Skeletal muscle cell (primary cell): Measurements from ENCODE around the gene DUSP22.
"Not testable (repeated sequence)": the region's sequence is repeated elsewhere in the genome, so short reads cannot be mapped to it uniquely, and the experiment has no call there.

ENCODE experiments used
- DNase-seq: peaks from one replicate; pipeline ENCODE4 v3.0.0-alpha.2; 2010; ENCODE audit warnings: low read depth
- H3K4me3 ChIP-seq: 2 replicates; pipeline ENCODE4 v1.5.1; 2011; ENCODE audit warnings: low read depth, mild to moderate bottlenecking, control low read depth, low read length, moderate library complexity

Gene DUSP22

DNA sequence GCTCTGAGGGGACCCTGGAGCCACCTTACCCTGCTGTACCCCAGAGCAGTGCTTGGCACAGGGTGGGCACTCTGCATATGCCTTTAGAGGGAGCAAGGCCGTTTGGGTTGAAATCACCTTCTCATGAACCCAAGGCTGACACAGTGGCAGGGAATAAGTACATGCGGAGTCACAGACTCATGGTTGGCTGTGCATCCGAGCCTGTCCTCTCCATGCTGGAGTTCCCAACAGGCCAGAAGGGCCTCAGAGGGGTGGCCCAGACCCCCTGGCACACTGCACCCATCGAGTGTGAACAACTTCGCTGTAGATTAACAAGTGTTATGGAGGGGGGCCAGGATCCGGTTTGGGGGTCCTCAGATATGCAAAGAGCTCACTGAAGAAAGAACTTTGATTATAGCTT is 78.3 kb downstream of the DUSP22 start:
- no peak overlapping the region for H3K4me3 ChIP-seq
- DNase-seq = no peak

DNA sequence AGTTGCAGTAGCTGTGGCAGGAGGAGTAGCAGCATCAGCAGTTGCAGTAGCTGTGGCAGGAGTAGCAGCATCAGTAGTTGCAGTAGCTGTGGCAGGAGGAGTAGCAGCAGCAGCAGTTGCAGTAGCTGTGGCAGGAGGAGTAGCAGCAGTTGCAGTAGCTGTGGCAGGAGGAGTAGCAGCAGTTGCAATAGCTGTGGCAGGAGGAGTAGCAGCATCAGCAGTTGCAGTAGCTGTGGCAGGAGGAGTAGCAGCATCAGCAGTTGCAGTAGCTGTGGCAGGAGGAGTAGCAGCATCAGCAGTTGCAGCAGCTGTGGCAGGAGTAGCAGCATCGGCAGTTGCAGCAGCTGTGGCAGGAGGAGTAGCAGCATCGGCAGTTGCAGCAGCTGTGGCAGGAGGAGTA is 79.6 kb downstream of the DUSP22 start:
- not testable (repeated sequence) for DNase-seq, H3K4me3 ChIP-seq

GRCh38 chr6:372336-372911 is 80.1 kb downstream of the DUSP22 start:
- H3K4me3 ChIP-seq = no peak overlapping the region
- DNase-seq = no peak

DNA sequence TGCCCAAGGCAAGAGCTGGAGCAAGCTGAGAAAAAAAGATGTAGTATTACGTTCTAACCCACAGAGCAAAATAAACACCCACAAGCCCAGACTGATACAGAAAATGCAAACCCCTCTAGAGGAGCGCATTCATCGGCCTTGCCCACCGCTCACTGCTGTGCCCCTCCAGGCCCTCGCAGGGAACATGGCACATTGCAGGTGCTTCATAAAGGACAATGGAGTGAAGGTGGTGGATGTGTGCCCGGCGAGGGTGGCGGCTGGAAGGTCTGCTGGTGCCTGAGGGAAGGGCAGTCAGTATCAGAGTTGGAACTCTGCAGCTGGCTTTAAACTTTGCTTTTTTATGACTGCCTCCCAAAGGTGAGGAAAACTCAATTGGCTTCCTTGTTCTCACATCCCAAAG is 80.7 kb downstream of the DUSP22 start:
- no peak overlapping the region for H3K4me3 ChIP-seq

GRCh38 chr6:373773-374724 is 81.8 kb downstream of the DUSP22 start:
- no peak overlapping the region for H3K4me3 ChIP-seq
- DNase-seq = no peak

More for the DNA sequence above, 80.7 kb downstream of the DUSP22 start:
- no peak for DNase-seq

- H3K4me3 ChIP-seq = no peak overlapping the region
Measured at GRCh38 chr6:374956-375355, 82.7 kb downstream of the DUSP22 start.

GRCh38 chr6:376827-377640 is 84.7 kb downstream of the DUSP22 start:
- no peak overlapping the region for H3K4me3 ChIP-seq
- no peak for DNase-seq

More at GRCh38 chr6:374956-375355, 82.7 kb downstream of the DUSP22 start:
- DNase-seq = no peak

- not testable (repeated sequence) for H3K4me3 ChIP-seq, DNase-seq
Measured at GRCh38 chr6:377641-378020, 85.3 kb downstream of the DUSP22 start.

- no peak overlapping the region for H3K4me3 ChIP-seq
- no peak for DNase-seq
Measured at GRCh38 chr6:378090-378957, 86.0 kb downstream of the DUSP22 start.

GRCh38 chr6:378958-379409 is 86.7 kb downstream of the DUSP22 start:
- no peak for DNase-seq
- H3K4me3 ChIP-seq = no peak overlapping the region

DNA sequence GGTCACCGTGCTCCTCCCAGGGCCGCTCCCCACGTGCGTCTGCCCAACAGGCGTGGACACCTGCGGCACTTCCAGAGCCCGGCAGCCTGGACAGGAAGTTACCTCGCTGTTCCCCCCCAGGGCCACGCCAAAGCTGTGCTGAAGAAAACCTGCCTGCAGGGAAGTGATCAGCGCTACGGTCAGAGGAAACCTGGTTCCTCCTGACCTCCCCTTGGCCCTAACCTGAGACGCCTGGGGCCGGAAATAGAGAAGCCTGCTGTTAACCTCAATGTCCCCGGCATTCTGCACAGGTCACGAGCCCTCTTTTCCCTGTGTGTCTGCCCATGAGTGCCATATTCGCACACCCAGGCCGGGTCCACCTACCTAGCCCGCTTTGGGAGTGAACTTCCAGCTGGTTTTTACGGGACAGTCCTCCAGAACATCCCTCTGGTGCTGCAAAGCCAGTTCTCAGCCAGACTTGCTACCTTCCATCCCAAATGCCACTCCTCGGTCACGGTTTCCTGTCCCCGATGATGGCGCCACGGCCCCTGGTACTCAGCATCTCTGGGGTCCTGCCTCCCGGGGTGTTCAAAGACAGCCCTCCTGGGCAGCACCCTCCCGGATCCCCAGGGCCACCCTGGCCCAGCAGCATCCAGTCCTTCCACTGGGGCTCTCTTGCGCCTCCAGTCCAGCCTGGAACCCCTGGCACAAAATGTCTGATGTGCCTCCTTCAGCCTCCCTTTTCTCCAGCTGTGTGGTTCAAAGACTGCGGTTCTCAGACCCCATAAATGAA is 87.3 kb downstream of the DUSP22 start:
- DNase-seq = no peak

GRCh38 chr6:380234-381218 is 88.2 kb downstream of the DUSP22 start:
- H3K4me3 ChIP-seq = no peak overlapping the region
- no peak for DNase-seq

More for the DNA sequence above, 87.3 kb downstream of the DUSP22 start:
- H3K4me3 ChIP-seq = no peak overlapping the region

DNA sequence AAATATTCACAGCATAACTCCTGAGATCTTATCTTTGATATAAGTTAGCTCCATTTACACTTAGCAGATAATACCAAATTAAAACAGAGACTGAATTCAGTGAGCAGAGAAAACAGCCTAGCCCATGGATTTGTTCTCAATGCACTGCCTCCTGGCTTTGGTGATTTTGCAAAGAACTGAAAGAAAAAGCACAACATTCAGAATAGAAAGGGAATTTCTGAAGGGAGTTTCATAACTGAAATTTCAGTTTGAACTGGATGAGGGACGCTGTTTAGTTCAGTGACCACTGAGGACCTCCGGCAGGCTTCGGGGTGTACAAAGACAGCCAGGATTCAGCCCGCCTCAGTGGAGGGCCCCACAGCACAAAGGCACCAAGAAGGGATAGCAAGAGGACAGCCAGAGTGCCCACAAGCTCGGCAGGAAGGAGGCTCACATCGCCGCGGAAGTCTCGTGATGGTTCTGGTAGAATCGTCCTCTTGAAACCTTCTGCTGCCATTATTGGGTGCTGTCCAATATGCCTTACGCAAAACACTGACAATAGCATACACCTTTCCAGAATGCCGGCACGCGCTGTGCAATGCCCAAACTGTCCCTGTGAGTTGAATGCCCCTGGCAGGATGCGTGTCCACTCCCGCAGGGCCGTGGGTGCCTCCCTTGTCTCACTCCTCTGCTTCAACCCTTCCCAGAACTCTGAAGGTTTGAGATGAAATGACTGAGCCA is 89.6 kb downstream of the DUSP22 start:
- H3K4me3 ChIP-seq = no peak overlapping the region
- DNase-seq = no peak

- DNase-seq = no peak
Measured at GRCh38 chr6:382883-383810, 90.9 kb downstream of the DUSP22 start.

DNA sequence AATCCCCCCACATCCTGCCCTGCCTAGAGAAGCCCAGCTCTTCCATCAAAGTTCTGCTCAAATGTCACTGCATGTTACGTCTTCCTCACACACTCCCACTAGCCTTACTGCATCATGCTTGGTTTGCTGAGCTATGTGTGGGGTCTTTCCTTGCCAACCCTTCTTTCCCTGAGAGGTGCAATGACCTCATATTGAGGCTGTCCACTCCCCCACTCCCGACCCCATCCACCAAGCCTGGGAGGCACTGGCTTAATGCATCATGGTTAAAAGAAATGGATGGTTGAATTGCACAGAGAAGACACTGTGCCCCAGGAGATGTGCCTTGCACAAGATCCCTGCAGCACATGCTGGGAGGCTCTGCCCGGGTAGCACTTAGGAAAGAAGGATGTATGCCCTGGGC is 91.6 kb downstream of the DUSP22 start:
- no peak overlapping the region for H3K4me3 ChIP-seq
- no peak for DNase-seq

More at GRCh38 chr6:382883-383810, 90.9 kb downstream of the DUSP22 start:
- H3K4me3 ChIP-seq = no peak overlapping the region

- no peak for DNase-seq
- no peak overlapping the region for H3K4me3 ChIP-seq
Measured at GRCh38 chr6:384898-385297, 92.6 kb downstream of the DUSP22 start.
